GM18951 (cell line): Measurements from ENCODE around the gene EIF4E2.

Experiments
- POLR2A ChIP-seq: IDR thresholded peaks from 4 replicates; pipeline ENCODE4 v1.6.1; 2011; ENCODE audit warnings: mild to moderate bottlenecking; ENCODE audit not compliant: insufficient read length, insufficient read depth; ENCODE audit errors: extremely low read depth
- in situ Hi-C: fragments of 300-500 bp; cut with MboI; formaldehyde crosslinking; loops from one replicate; pipeline ENCODE4 v1.12.0; 2022; ENCODE audit warnings: low sequenced_read_pairs, mixed read lengths, inconsistent platforms; ENCODE audit not compliant: unreplicated experiment

EIF4E2 gene

GRCh38 chr2:232593982-232594381 lies 43.5 kb downstream of the EIF4E2 start:
- in situ Hi-C loops = no loop called here
- no peak for TF ChIP-seq POLR2A

GRCh38 chr2:232597362-232598079 lies 47.0 kb downstream of the EIF4E2 start:
- TF ChIP-seq POLR2A = no peak

GRCh38 chr2:232598293-232598692 lies 47.8 kb downstream of the EIF4E2 start:
- TF ChIP-seq POLR2A = no peak
- in situ Hi-C loops = no loop called here

More at GRCh38 chr2:232597362-232598079, 47.0 kb downstream of the EIF4E2 start:
- in situ Hi-C loops = no loop called here

- no peak for TF ChIP-seq POLR2A
- in situ Hi-C loops = loop anchor here (25.0 kb wide), 1 partner anchor 437 kb away; the partner anchor contains the start of gene NEU2
Observed at GRCh38 chr2:232600053-232600773, 49.7 kb downstream of the EIF4E2 start.

- in situ Hi-C loops = loop anchor here (25.0 kb wide), 1 partner anchor 434 kb away; the partner anchor contains the start of gene NEU2
- TF ChIP-seq POLR2A = no peak
Observed at GRCh38 chr2:232603283-232603682, 52.8 kb downstream of the EIF4E2 start.

- TF ChIP-seq POLR2A = no peak
Observed at GRCh38 chr2:232604535-232604934, 54.0 kb downstream of the EIF4E2 start.

GRCh38 chr2:232607011-232607410 lies 56.5 kb downstream of the EIF4E2 start:
- TF ChIP-seq POLR2A = no peak
- in situ Hi-C loops = loop anchor here (25.0 kb wide), 1 partner anchor 430 kb away; the partner anchor contains the start of gene NEU2

More at GRCh38 chr2:232604535-232604934, 54.0 kb downstream of the EIF4E2 start:
- in situ Hi-C loops = loop anchor here (25.0 kb wide), 1 partner anchor 433 kb away; the partner anchor contains the start of gene NEU2

GRCh38 chr2:232609607-232610006 lies 59.1 kb downstream of the EIF4E2 start:
- no peak for TF ChIP-seq POLR2A
- in situ Hi-C loops = loop anchor here (25.0 kb wide), 1 partner anchor 428 kb away; the partner anchor contains the start of gene NEU2

GRCh38 chr2:232610081-232610480 lies 59.6 kb downstream of the EIF4E2 start:
- in situ Hi-C loops = loop anchor here (25.0 kb wide), 1 partner anchor 427 kb away; the partner anchor contains the start of gene NEU2
- TF ChIP-seq POLR2A = no peak

GRCh38 chr2:232611061-232611460 lies 60.6 kb downstream of the EIF4E2 start:
- in situ Hi-C loops = loop anchor here (25.0 kb wide), 1 partner anchor 426 kb away; the partner anchor contains the start of gene NEU2
- TF ChIP-seq POLR2A = no peak

- in situ Hi-C loops = loop anchor here (25.0 kb wide), 1 partner anchor 426 kb away; the partner anchor contains the start of gene NEU2
- TF ChIP-seq POLR2A = no peak
Observed at GRCh38 chr2:232611559-232612218, 61.2 kb downstream of the EIF4E2 start.

GRCh38 chr2:232613538-232614134 lies 63.1 kb downstream of the EIF4E2 start:
- TF ChIP-seq POLR2A = no peak
- in situ Hi-C loops = loop anchor here (25.0 kb wide), 1 partner anchor 424 kb away; the partner anchor contains the start of gene NEU2
